Activated naive CD4-positive, alpha-beta T cell treated with anti-CD3 and anti-CD28 coated beads for 36 hours (primary cell): ENCODE measurements around the gene SLC2A5. TPM values are rescaled to one million over a fixed set of nuclear protein-coding genes. Genes with fewer than 3 reads are reported as not detected.

Source experiments
- CTCF ChIA-PET: fragments of 350-600 bp; sonication (Branson Sonifier 250); formaldehyde crosslinking; loops from one replicate; lab custom pipeline; 2021; ENCODE audit warnings: antibody characterized with exemption; lab: Charles Lee
- DNase-seq: peaks from one replicate; pipeline ENCODE4 v3.0.0-alpha.2; 2020
- H3K27ac Mint-ChIP-seq: one replicate; pipeline ENCODE4 v1.8.0; 2021; ENCODE audit warnings: mild to moderate bottlenecking, mixed read lengths
- H3K27me3 Mint-ChIP-seq: one replicate; pipeline ENCODE4 v1.8.0; 2021; ENCODE audit warnings: low read depth, mixed read lengths
- H3K36me3 Mint-ChIP-seq: one replicate; pipeline ENCODE4 v1.8.0; 2021; ENCODE audit warnings: low read depth, mixed read lengths
- H3K4me1 Mint-ChIP-seq: one replicate; pipeline ENCODE4 v1.8.0; 2021; ENCODE audit warnings: low read depth, mixed read lengths
- H3K4me3 Mint-ChIP-seq: one replicate; pipeline ENCODE4 v1.8.0; 2021; ENCODE audit warnings: mild to moderate bottlenecking, moderate library complexity, mixed read lengths
- H3K9me3 Mint-ChIP-seq: one replicate; pipeline ENCODE4 v1.8.0; 2021; ENCODE audit warnings: mixed read lengths
- intact Hi-C: fragments of 100-400 bp; cut with micrococcal nuclease; formaldehyde crosslinking; loops from one replicate; pipeline ENCODE4 v1.15.1; 2023
- total RNA-seq, 2 experiments: library from RNA; stranded (reverse); gene quantifications; one replicate each; pipeline ENCODE4 v1.2.3, GENCODE V29; 2021

SLC2A5 gene
- total RNA-seq, 2 experiments from 2014 or later = not detected

GRCh38 chr1:9086796-9087195 is 17.4 kb upstream of the SLC2A5 start:
- Mint-ChIP-seq H3K4me3 (no peak overlapping the region), H3K36me3 (no peaks in the 10 kb centered on the region), H3K4me1 (peaks cover 13% of the 10 kb centered on the region), H3K9me3 (no peaks in the 10 kb centered on the region), H3K27me3 (peaks cover 2% of the 10 kb centered on the region), H3K27ac (no peak overlapping the region)
- CTCF ChIA-PET = no interaction called here
- intact Hi-C loops = no loop called here
- DNase-seq = no peak

- intact Hi-C loops = no loop called here
- no peak for DNase-seq
- H3K4me3 Mint-ChIP-seq = no peak overlapping the region
- no peaks in the 10 kb centered on the region for H3K36me3 Mint-ChIP-seq
- no peaks in the 10 kb centered on the region for H3K9me3 Mint-ChIP-seq
- peaks cover 2% of the 10 kb centered on the region for H3K27me3 Mint-ChIP-seq
- CTCF ChIA-PET = interaction anchor here (1.0 kb wide), 1 partner anchor 18 kb away, joined by 3 read pairs; no protein-coding TSS in a partner anchor
- peaks cover 13% of the 10 kb centered on the region for H3K4me1 Mint-ChIP-seq
- no peak overlapping the region for H3K27ac Mint-ChIP-seq
Measured at GRCh38 chr1:9086045-9086444, 16.6 kb upstream of the SLC2A5 start.

- Mint-ChIP-seq H3K9me3 (no peaks in the 10 kb centered on the region), H3K36me3 (no peaks in the 10 kb centered on the region), H3K4me3 (no peak overlapping the region), H3K27ac (no peak overlapping the region), H3K4me1 (peaks cover 13% of the 10 kb centered on the region), H3K27me3 (peaks cover 2% of the 10 kb centered on the region)
- CTCF ChIA-PET = interaction anchor here (1.0 kb wide), 1 partner anchor 19 kb away, joined by 3 read pairs; no protein-coding TSS in a partner anchor
- intact Hi-C loops = no loop called here
- DNase-seq = no peak
Measured at GRCh38 chr1:9085306-9085940, 16.0 kb upstream of the SLC2A5 start.

- intact Hi-C loops = no loop called here
- Mint-ChIP-seq H3K27me3 (peaks cover 2% of the 10 kb centered on the region), H3K36me3 (no peaks in the 10 kb centered on the region), H3K4me3 (no peak overlapping the region), H3K9me3 (no peaks in the 10 kb centered on the region), H3K4me1 (peaks cover 13% of the 10 kb centered on the region), H3K27ac (no peak overlapping the region)
- CTCF ChIA-PET = no interaction called here
- no peak for DNase-seq
Measured at GRCh38 chr1:9084906-9085305, 15.5 kb upstream of the SLC2A5 start.

GRCh38 chr1:9081473-9081872 is 12.0 kb upstream of the SLC2A5 start:
- CTCF ChIA-PET = interaction anchor here (0.6 kb wide), 1 partner anchor 17 kb away, joined by 4 read pairs; no protein-coding TSS in a partner anchor
- Mint-ChIP-seq H3K36me3 (no peaks in the 10 kb centered on the region), H3K4me3 (no peak overlapping the region), H3K27me3 (peaks cover 6% of the 10 kb centered on the region), H3K9me3 (no peaks in the 10 kb centered on the region), H3K27ac (no peak overlapping the region), H3K4me1 (peaks cover 21% of the 10 kb centered on the region)
- DNase-seq = no peak
- intact Hi-C loops = no loop called here

GRCh38 chr1:9080705-9081291 is 11.4 kb upstream of the SLC2A5 start:
- H3K9me3 Mint-ChIP-seq = no peaks in the 10 kb centered on the region
- H3K4me1 Mint-ChIP-seq = peaks cover 25% of the 10 kb centered on the region
- CTCF ChIA-PET = interaction anchor here (0.7 kb wide), 1 partner anchor 195 kb away, joined by 3 read pairs; no protein-coding TSS in a partner anchor
- no peak overlapping the region for H3K4me3 Mint-ChIP-seq
- intact Hi-C loops = no loop called here
- no peak overlapping the region for H3K27ac Mint-ChIP-seq
- H3K36me3 Mint-ChIP-seq = no peaks in the 10 kb centered on the region
- no peak for DNase-seq
- H3K27me3 Mint-ChIP-seq = peaks cover 6% of the 10 kb centered on the region

GRCh38 chr1:9079988-9080704 is 10.7 kb upstream of the SLC2A5 start:
- H3K27ac Mint-ChIP-seq = no peak overlapping the region
- CTCF ChIA-PET = interaction anchor here (0.6 to 0.7 kb wide), 2 partner anchors 195 to 350 kb away, joined by 3 read pairs; no protein-coding TSS in a partner anchor
- H3K27me3 Mint-ChIP-seq = peaks cover 6% of the 10 kb centered on the region
- intact Hi-C loops = no loop called here
- peaks cover 28% of the 10 kb centered on the region for H3K4me1 Mint-ChIP-seq
- H3K36me3 Mint-ChIP-seq = no peaks in the 10 kb centered on the region
- no peaks in the 10 kb centered on the region for H3K9me3 Mint-ChIP-seq
- H3K4me3 Mint-ChIP-seq = no peak overlapping the region
- no peak for DNase-seq

GRCh38 chr1:9078752-9079500 is 9.5 kb upstream of the SLC2A5 start:
- peaks cover 30% of the 10 kb centered on the region for H3K4me1 Mint-ChIP-seq
- no peak for DNase-seq
- no peaks in the 10 kb centered on the region for H3K36me3 Mint-ChIP-seq
- CTCF ChIA-PET = no interaction called here
- H3K4me3 Mint-ChIP-seq = no peak overlapping the region
- intact Hi-C loops = no loop called here
- H3K9me3 Mint-ChIP-seq = no peaks in the 10 kb centered on the region
- H3K27ac Mint-ChIP-seq = no peak overlapping the region
- peaks cover 6% of the 10 kb centered on the region for H3K27me3 Mint-ChIP-seq

GRCh38 chr1:9078015-9078751 is 8.7 kb upstream of the SLC2A5 start:
- CTCF ChIA-PET = no interaction called here
- peaks cover 29% of the 10 kb centered on the region for H3K4me1 Mint-ChIP-seq
- no peaks in the 10 kb centered on the region for H3K9me3 Mint-ChIP-seq
- intact Hi-C loops = no loop called here
- H3K36me3 Mint-ChIP-seq = no peaks in the 10 kb centered on the region
- H3K27me3 Mint-ChIP-seq = peaks cover 6% of the 10 kb centered on the region
- H3K27ac Mint-ChIP-seq = no peak overlapping the region
- no peak overlapping the region for H3K4me3 Mint-ChIP-seq
- peak; percentile 12 for DNase-seq

- Mint-ChIP-seq H3K9me3 (no peaks in the 10 kb centered on the region), H3K4me1 (peaks cover 19% of the 10 kb centered on the region), H3K4me3 (peak overlapping the region; percentile 28), H3K27ac (no peak overlapping the region), H3K27me3 (peaks cover 6% of the 10 kb centered on the region), H3K36me3 (no peaks in the 10 kb centered on the region)
- intact Hi-C loops = no loop called here
- CTCF ChIA-PET = interaction anchor here (0.7 to 1.1 kb wide), 2 partner anchors 35 to 70 kb away, joined by 3 read pairs; no protein-coding TSS in a partner anchor
- no peak for DNase-seq
Measured at GRCh38 chr1:9075022-9075421, 5.6 kb upstream of the SLC2A5 start.

GRCh38 chr1:9073143-9073542 is 3.7 kb upstream of the SLC2A5 start:
- H3K9me3 Mint-ChIP-seq = no peaks in the 10 kb centered on the region
- CTCF ChIA-PET = interaction anchor here (0.6 to 0.7 kb wide), 4 partner anchors 68 to 824 kb away, joined by 3 to 5 read pairs (median 3); no protein-coding TSS in a partner anchor
- H3K36me3 Mint-ChIP-seq = no peaks in the 10 kb centered on the region

More at GRCh38 chr1:9073143-9073542, 3.7 kb upstream of the SLC2A5 start:
- Mint-ChIP-seq H3K27me3 (no peaks in the 10 kb centered on the region), H3K27ac (no peak overlapping the region), H3K4me3 (no peak overlapping the region), H3K4me1 (peaks cover 15% of the 10 kb centered on the region)
- DNase-seq = no peak
- intact Hi-C loops = no loop called here
